Effector memory CD8-positive, alpha-beta T cell (primary cell): ENCODE results near the gene STK26.
"Not testable (repeated sequence)": the region's sequence is repeated elsewhere in the genome, so short reads cannot be mapped to it uniquely, and the experiment has no call there.

Source experiments
- ATAC-seq: fragments of 150-1000 bp; cut with Tn5 transposase; replicated peaks from 2 replicates; pipeline ENCODE4 v1.10.0; 2021; ENCODE audit warnings: mild to moderate bottlenecking, moderate library complexity
- DNase-seq, 3 experiments: peaks; one replicate each; pipeline ENCODE4 v3.0.0; 2021
- H3K27ac Mint-ChIP-seq, 2 donors: one replicate each; pipeline ENCODE4 v1.8.0; 2022; ENCODE audit warnings: mild to moderate bottlenecking in 2 of 2, mixed read lengths in 2 of 2, moderate library complexity in 2 of 2
- H3K27me3 Mint-ChIP-seq, 2 donors: one replicate each; pipeline ENCODE4 v1.8.0; 2022; ENCODE audit warnings: mixed read lengths in 2 of 2
- H3K36me3 Mint-ChIP-seq: one replicate; pipeline ENCODE4 v1.8.0; 2022; ENCODE audit warnings: mild to moderate bottlenecking, moderate library complexity, mixed read lengths; ENCODE audit not compliant: insufficient read depth
- H3K4me1 Mint-ChIP-seq, 2 donors: one replicate each; pipeline ENCODE4 v1.8.0; 2022; ENCODE audit warnings: low read depth in 2 of 2, mixed read lengths in 2 of 2
- H3K4me3 Mint-ChIP-seq, 2 donors: one replicate each; pipeline ENCODE4 v1.8.0; 2022; ENCODE audit warnings: mild to moderate bottlenecking in 2 of 2, mixed read lengths in 2 of 2, moderate library complexity in 2 of 2
- H3K9me3 Mint-ChIP-seq, 2 donors: one replicate each; pipeline ENCODE4 v1.8.0; 2022; ENCODE audit warnings: mixed read lengths in 2 of 2
- total RNA-seq, 9 experiments: gene quantifications; one replicate each; lab custom pipeline; 2026; lab: John Stamatoyannopoulos, UW

Gene STK26
- 54.5 to 104 (median 89.1) reads per million in 9 experiments for total RNA-seq

- H3K9me3 Mint-ChIP-seq, result no peaks in the 10 kb centered on the region
- peak within 1 kb of the TSS; percentile 87 to 89 for H3K4me3 Mint-ChIP-seq
- H3K27me3 Mint-ChIP-seq, result no peaks in the 10 kb centered on the region
These were observed at the start of gene STK26 for GRCh38 chrX:132022967-132023895. TSS of gene STK26 (plus strand) at chrX:132023302. CDS start at chrX:132023618, 316 bp downstream.

GRCh38 chrX:131975851-131976250, 47.3 kb upstream of the STK26 start:
- H3K9me3 Mint-ChIP-seq, result no peaks in the 10 kb centered on the region
- no peaks in the 10 kb centered on the region for H3K4me1 Mint-ChIP-seq
- ATAC-seq (no peak), DNase-seq (no peak)
- H3K36me3 Mint-ChIP-seq, result no peaks in the 10 kb centered on the region
- H3K27me3 Mint-ChIP-seq, result no peaks in the 10 kb centered on the region
- H3K4me3 Mint-ChIP-seq, result no peak overlapping the region
- no peak overlapping the region for H3K27ac Mint-ChIP-seq

More at GRCh38 chrX:132022967-132023895, at the start of gene STK26:
- Mint-ChIP-seq H3K27ac (peak within 1 kb of the TSS; percentile 85 to 93), H3K4me1 (peaks cover 18 to 22% of the 10 kb centered on the region in 2 donors), H3K36me3 (peaks cover 18% of the 10 kb centered on the region)
- ATAC-seq (peak; percentile 84), DNase-seq (peak; percentile 58 to 66 (median 65))

GRCh38 chrX:131977619-131978018, 45.5 kb upstream of the STK26 start:
- no peak overlapping the region for H3K27ac Mint-ChIP-seq
- peaks cover 0 to under 1% of the 10 kb centered on the region in 2 donors for H3K4me1 Mint-ChIP-seq
- H3K9me3 Mint-ChIP-seq, result no peaks in the 10 kb centered on the region
- H3K36me3 Mint-ChIP-seq, result no peaks in the 10 kb centered on the region
- DNase-seq (no peak), ATAC-seq (no peak)
- H3K4me3 Mint-ChIP-seq, result no peak overlapping the region
- no peaks in the 10 kb centered on the region for H3K27me3 Mint-ChIP-seq

GRCh38 chrX:131979116-131979515, 44.0 kb upstream of the STK26 start:
- Mint-ChIP-seq H3K9me3 (no peaks in the 10 kb centered on the region), H3K36me3 (no peaks in the 10 kb centered on the region), H3K4me3 (no peak overlapping the region), H3K27ac (no peak overlapping the region), H3K4me1 (peaks cover 0 to 5% of the 10 kb centered on the region in 2 donors), H3K27me3 (no peaks in the 10 kb centered on the region)
- no peak for DNase-seq
- ATAC-seq, result no peak

GRCh38 chrX:131985526-131986049, 37.5 kb upstream of the STK26 start:
- DNase-seq, result peak in 1 of 3 experiments; percentile 0
- ATAC-seq, result no peak
- Mint-ChIP-seq H3K36me3 (peaks cover 3% of the 10 kb centered on the region), H3K4me3 (peak overlapping the region; percentile 37 to 56), H3K4me1 (peaks cover 26 to 28% of the 10 kb centered on the region in 2 donors), H3K27ac (peak overlapping the region; percentile 68 to 91), H3K9me3 (no peaks in the 10 kb centered on the region), H3K27me3 (no peaks in the 10 kb centered on the region)

GRCh38 chrX:131987252-131987651, 35.9 kb upstream of the STK26 start:
- H3K27ac Mint-ChIP-seq, result peak overlapping the region; percentile 64 to 96
- ATAC-seq, result peak; percentile 96
- H3K9me3 Mint-ChIP-seq, result no peaks in the 10 kb centered on the region
- H3K4me3 Mint-ChIP-seq, result peak overlapping the region; percentile 43 to 69
- H3K36me3 Mint-ChIP-seq, result peaks cover 5% of the 10 kb centered on the region
- H3K27me3 Mint-ChIP-seq, result no peaks in the 10 kb centered on the region
- DNase-seq, result peak; percentile 13 to 24 (median 15)
- peaks cover 26 to 28% of the 10 kb centered on the region in 2 donors for H3K4me1 Mint-ChIP-seq

- Mint-ChIP-seq H3K27me3 (no peaks in the 10 kb centered on the region), H3K9me3 (no peaks in the 10 kb centered on the region), H3K4me1 (peaks cover 23 to 26% of the 10 kb centered on the region in 2 donors), H3K36me3 (peaks cover 5% of the 10 kb centered on the region), H3K27ac (peak overlapping the region in 1 of 2 donors; percentile 96), H3K4me3 (no peak overlapping the region)
- no peak for DNase-seq
- no peak for ATAC-seq
These were observed 34.9 kb upstream of the STK26 start for GRCh38 chrX:131988236-131988635.

GRCh38 chrX:132001127-132001526, 22.0 kb upstream of the STK26 start:
- H3K4me1 Mint-ChIP-seq, result peaks cover 2 to 7% of the 10 kb centered on the region in 2 donors
- no peak for DNase-seq
- H3K9me3 Mint-ChIP-seq, result no peaks in the 10 kb centered on the region
- peak; percentile 53 for ATAC-seq
- no peaks in the 10 kb centered on the region for H3K36me3 Mint-ChIP-seq
- H3K4me3 Mint-ChIP-seq, result no peak overlapping the region
- peak overlapping the region in 1 of 2 donors; percentile 29 for H3K27ac Mint-ChIP-seq
- no peaks in the 10 kb centered on the region for H3K27me3 Mint-ChIP-seq

GRCh38 chrX:132004728-132005127, 18.4 kb upstream of the STK26 start:
- H3K4me1 Mint-ChIP-seq, result peaks cover 4 to 7% of the 10 kb centered on the region in 2 donors

GRCh38 chrX:132009350-132009749, 13.8 kb upstream of the STK26 start:
- no peaks in the 10 kb centered on the region for H3K9me3 Mint-ChIP-seq
- DNase-seq (no peak), ATAC-seq (no peak)
- H3K4me3 Mint-ChIP-seq, result no peak overlapping the region
- H3K27me3 Mint-ChIP-seq, result peaks cover 0 to 8% of the 10 kb centered on the region in 2 donors
- no peaks in the 10 kb centered on the region for H3K36me3 Mint-ChIP-seq
- peaks cover 0 to 2% of the 10 kb centered on the region in 2 donors for H3K4me1 Mint-ChIP-seq
- no peak overlapping the region for H3K27ac Mint-ChIP-seq

More at GRCh38 chrX:132004728-132005127, 18.4 kb upstream of the STK26 start:
- H3K4me3 Mint-ChIP-seq, result no peak overlapping the region
- no peak overlapping the region for H3K27ac Mint-ChIP-seq
- H3K27me3 Mint-ChIP-seq, result peaks cover 0 to 8% of the 10 kb centered on the region in 2 donors
- H3K9me3 Mint-ChIP-seq, result no peaks in the 10 kb centered on the region
- ATAC-seq (no peak), DNase-seq (no peak)
- no peaks in the 10 kb centered on the region for H3K36me3 Mint-ChIP-seq

- not testable (repeated sequence) for H3K9me3 Mint-ChIP-seq, H3K27me3 Mint-ChIP-seq, ATAC-seq, H3K27ac Mint-ChIP-seq, H3K4me3 Mint-ChIP-seq, H3K4me1 Mint-ChIP-seq, DNase-seq, H3K36me3 Mint-ChIP-seq
These were observed 12.9 kb upstream of the STK26 start for GRCh38 chrX:132010213-132010612.

GRCh38 chrX:132015875-132016274, 7.2 kb upstream of the STK26 start:
- Mint-ChIP-seq H3K27me3 (no peaks in the 10 kb centered on the region), H3K36me3 (peaks cover 4% of the 10 kb centered on the region), H3K4me1 (peaks cover 7% of the 10 kb centered on the region in 2 donors), H3K9me3 (no peaks in the 10 kb centered on the region), H3K27ac (no peak overlapping the region), H3K4me3 (no peak overlapping the region)
- DNase-seq, result no peak
- ATAC-seq, result no peak

- H3K9me3 Mint-ChIP-seq, result no peaks in the 10 kb centered on the region
- ATAC-seq, result no peak
- H3K4me3 Mint-ChIP-seq, result no peak overlapping the region
- no peaks in the 10 kb centered on the region for H3K27me3 Mint-ChIP-seq
- no peak for DNase-seq
- H3K27ac Mint-ChIP-seq, result peak overlapping the region; percentile 20 to 46
- peaks cover 4% of the 10 kb centered on the region for H3K36me3 Mint-ChIP-seq
- H3K4me1 Mint-ChIP-seq, result peaks cover 12% of the 10 kb centered on the region in 2 donors
These were observed 6.3 kb upstream of the STK26 start for GRCh38 chrX:132016628-132017430.
